Endothelial cell of umbilical vein (primary cell): ENCODE data around the gene ARHGAP42. TPM values are rescaled to one million over a fixed set of nuclear protein-coding genes. Genes with fewer than 3 reads are reported as not detected.

Experiments
- BruUV-seq: library from RNA; stranded (reverse); fragments of 400-500 nt; replicated peaks from 2 replicates; lab custom pipeline; 2021; lab: Mats Ljungman, UMichigan
- CTCF ChIA-PET: fragments of 300-600, 350-600 bp; sonication (Branson Sonifier 250); formaldehyde crosslinking; loops from one replicate; lab custom pipeline; 2021; ENCODE audit warnings: antibody characterized with exemption, inconsistent platforms; lab: Charles Lee
- POLR2A ChIA-PET: fragments of 300-600, 350-600 bp; sonication (Branson Sonifier 250); formaldehyde crosslinking; loops from one replicate; lab custom pipeline; 2021; ENCODE audit warnings: antibody characterized with exemption, inconsistent platforms; lab: Charles Lee
- DNase-seq: peaks from one replicate; pipeline ENCODE4 v3.0.0-alpha.2; 2011; ENCODE audit warnings: low read depth, low spot score
- FAIRE-seq: peaks from 2 replicates; lab custom pipeline; 2011; peaks lifted over from hg19 to GRCh38; lab: Jason Lieb, UNC
- H2AFZ ChIP-seq: 2 replicates; pipeline ENCODE4 v1.6.0; 2012; ENCODE audit warnings: low read depth, low read length, control low read depth, inconsistent platforms
- H3K27ac ChIP-seq: 2 replicates; pipeline ENCODE4 v1.5.1; 2011; ENCODE audit warnings: low read depth, mild to moderate bottlenecking, control low read depth, low read length, moderate library complexity; ENCODE audit not compliant: insufficient read depth
- H3K27me3 ChIP-seq, 2 experiments: 2 replicates each; pipeline versions ENCODE4 v1.6.0 to v1.6.1; 2011; ENCODE audit warnings: low read length in 2 of 2, mixed read lengths in 1 of 2; ENCODE audit not compliant: control insufficient read depth in 2 of 2, insufficient read depth in 2 of 2
- H3K36me3 ChIP-seq, 2 experiments: 2 replicates in 1 of 2; 3 replicates in 1 of 2; pipeline ENCODE4 v1.5.1; 2011; ENCODE audit warnings: low read length in 2 of 2, mild to moderate bottlenecking in 1 of 2, moderate library complexity in 1 of 2; ENCODE audit not compliant: control insufficient read depth in 2 of 2, insufficient read depth in 2 of 2; ENCODE audit errors: extremely low read depth in 1 of 2
- H3K4me1 ChIP-seq: 3 replicates; pipeline ENCODE4 v1.5.1; 2011; ENCODE audit warnings: mild to moderate bottlenecking, low read length; ENCODE audit not compliant: control insufficient read depth, insufficient read depth; ENCODE audit errors: extremely low read depth
- H3K4me2 ChIP-seq: 2 replicates; pipeline ENCODE4 v1.6.1; 2011; ENCODE audit warnings: low read length, control low read depth, mixed read lengths; ENCODE audit not compliant: insufficient read depth
- H3K4me3 ChIP-seq, 3 experiments: fragments of 200-600 bp in 1 of 3; sonication (generic), shearing (Covaris generic) in 1 of 3; replicated peaks in 1 of 3; 2 replicates each; pipeline ENCODE4 v1.5.1; 2011 to 2016; ENCODE audit warnings: control low read depth in 3 of 3, low read length in 3 of 3, mild to moderate bottlenecking in 2 of 3, inconsistent platforms in 1 of 3, low read depth in 1 of 3, moderate library complexity in 1 of 3; ENCODE audit not compliant: insufficient read depth in 1 of 3
- H3K79me2 ChIP-seq: 2 replicates; pipeline ENCODE4 v1.6.0; 2012; ENCODE audit warnings: low read length, inconsistent platforms; ENCODE audit not compliant: control insufficient read depth, insufficient read depth
- H3K9ac ChIP-seq: replicated peaks from 2 replicates; pipeline ENCODE3; 2011; ENCODE audit warnings: low read length, control low read depth; ENCODE audit not compliant: insufficient read depth; ENCODE audit errors: extremely low read depth
- H3K9me1 ChIP-seq: replicated peaks from 3 replicates; pipeline ENCODE4 v1.6.0; 2011; ENCODE audit warnings: mild to moderate bottlenecking, low read length; ENCODE audit not compliant: control insufficient read depth, insufficient read depth; ENCODE audit errors: extremely low read depth
- H3K9me3 ChIP-seq: replicated peaks from 2 replicates; pipeline ENCODE4 v1.5.1; 2012; ENCODE audit warnings: low read length, inconsistent platforms; ENCODE audit not compliant: control insufficient read depth, insufficient read depth
- H4K20me1 ChIP-seq: replicated peaks from 2 replicates; pipeline ENCODE3; 2011; ENCODE audit warnings: mild to moderate bottlenecking, low read length; ENCODE audit not compliant: control insufficient read depth, insufficient read depth; ENCODE audit errors: extremely low read depth
- EZH2 ChIP-seq: IDR thresholded peaks from 2 replicates; pipeline ENCODE4 v1.6.1; 2012; ENCODE audit warnings: borderline replicate concordance, low read depth, mild to moderate bottlenecking, moderate library complexity, low read length, inconsistent platforms; ENCODE audit not compliant: severe bottlenecking
- GATA2 ChIP-seq: IDR thresholded peaks from 2 replicates; pipeline ENCODE4 v1.7.0; 2011; ENCODE audit warnings: low read depth, mild to moderate bottlenecking, moderate library complexity, mixed read lengths, low read length; ENCODE audit not compliant: insufficient read length, insufficient read depth
- JUN ChIP-seq: IDR thresholded peaks from 2 replicates; pipeline ENCODE4 v1.6.1; 2011; ENCODE audit warnings: borderline replicate concordance, low read depth; ENCODE audit not compliant: insufficient read length, insufficient read depth
- MYC ChIP-seq: IDR thresholded peaks from one replicate; pipeline ENCODE4 v1.6.1; 2011; ENCODE audit warnings: mild to moderate bottlenecking, low read depth, low read length
- POLR2A ChIP-seq: IDR thresholded peaks from 2 replicates; pipeline ENCODE4 v1.6.1; 2012; ENCODE audit warnings: low read depth, mild to moderate bottlenecking, control low read depth, low read length
- POLR2AphosphoS5 ChIP-seq: IDR thresholded peaks from 2 replicates; pipeline ENCODE4 v1.6.1; 2012; ENCODE audit warnings: low read depth, mild to moderate bottlenecking, control low read depth, low read length, moderate library complexity; ENCODE audit not compliant: insufficient read depth
- dilution Hi-C: fragments of 300-500 bp; cut with MboI; formaldehyde crosslinking; loops from one replicate; pipeline ENCODE4 v1.15.0; 2019; ENCODE audit warnings: low sequenced_read_pairs; ENCODE audit not compliant: extremely low pct_ligation_motif_present
- intact Hi-C: fragments of 100-400 bp; cut with micrococcal nuclease; formaldehyde crosslinking; loops from one replicate; pipeline ENCODE4 v1.10.0; 2022
- polyA plus RNA-seq, 4 experiments: library from polyadenylated mRNA; depleted of rRNA in 3 of 4; stranded (reverse) in 3 of 4; unstranded in 1 of 4; fragments of >200 nt; gene quantifications; 2 replicates each; pipeline versions ENCODE4 v1.2.1 to v1.2.3, GENCODE V29; 2011 to 2012; ENCODE audit warnings: missing spikeins in 1 of 4
- total RNA-seq: library from RNA; stranded (reverse); gene quantifications from 2 replicates; pipeline ENCODE4 v1.2.3, GENCODE V29; 2021
- TF ChIP-seq, protein P1 (sequence below): IDR thresholded peaks from 2 replicates; pipeline ENCODE4 v1.6.1; 2011; ENCODE audit not compliant: insufficient read depth, insufficient read length
- TF ChIP-seq, protein P2 (sequence below), 2 donors: IDR thresholded peaks; 1 replicate in 1 of 2; 2 replicates in 1 of 2; pipeline ENCODE4 v1.5.1; 2011; ENCODE audit warnings: low read length in 2 of 2, mild to moderate bottlenecking in 2 of 2, moderate library complexity in 2 of 2, control low read depth in 1 of 2, inconsistent platforms in 1 of 2, low read depth in 1 of 2; ENCODE audit not compliant: insufficient read depth in 1 of 2; ENCODE audit errors: extremely low read depth in 1 of 2

The ARHGAP42 gene
- total and polyA plus RNA-seq, 2 donors (not counting 3 experiments of a cell fraction or from before 2014, with no cell fraction given) = 1.8 to 2.4 TPM

- intact Hi-C loops (no loop called here), dilution Hi-C loops (no loop called here)
- no TSS peak for BruUV-seq
- H3K4me2 ChIP-seq = no peak overlapping the region
- DNase-seq = no peak
- no peak overlapping the region for H3K9ac ChIP-seq
- no peak for FAIRE-seq
- CTCF ChIA-PET = interaction anchor here (1.4 to 2.4 kb wide), 4 partner anchors 10 to 248 kb away, joined by 3 to 10 read pairs (median 6); no protein-coding TSS in a partner anchor
- H3K9me3 ChIP-seq = no peaks in the 10 kb centered on the region
- no peaks in the 10 kb centered on the region for H3K27me3 ChIP-seq
- no peaks in the 10 kb centered on the region for H3K9me1 ChIP-seq
- no peaks in the 10 kb centered on the region for H4K20me1 ChIP-seq
- no peak overlapping the region for H3K27ac ChIP-seq
- POLR2A ChIA-PET = no interaction called here
- no peak overlapping the region for H3K4me3 ChIP-seq
- no peaks in the 10 kb centered on the region for H3K79me2 ChIP-seq
- H2AFZ ChIP-seq = no peak overlapping the region
- TF ChIP-seq, protein P1, sequence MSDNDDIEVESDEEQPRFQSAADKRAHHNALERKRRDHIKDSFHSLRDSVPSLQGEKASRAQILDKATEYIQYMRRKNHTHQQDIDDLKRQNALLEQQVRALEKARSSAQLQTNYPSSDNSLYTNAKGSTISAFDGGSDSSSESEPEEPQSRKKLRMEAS = no peak
- TF ChIP-seq JUN (no peak), MYC (no peak), POLR2A (no peak), GATA2 (no peak), POLR2AphosphoS5 (no peak), EZH2 (no peak)
- TF ChIP-seq, protein P2, sequence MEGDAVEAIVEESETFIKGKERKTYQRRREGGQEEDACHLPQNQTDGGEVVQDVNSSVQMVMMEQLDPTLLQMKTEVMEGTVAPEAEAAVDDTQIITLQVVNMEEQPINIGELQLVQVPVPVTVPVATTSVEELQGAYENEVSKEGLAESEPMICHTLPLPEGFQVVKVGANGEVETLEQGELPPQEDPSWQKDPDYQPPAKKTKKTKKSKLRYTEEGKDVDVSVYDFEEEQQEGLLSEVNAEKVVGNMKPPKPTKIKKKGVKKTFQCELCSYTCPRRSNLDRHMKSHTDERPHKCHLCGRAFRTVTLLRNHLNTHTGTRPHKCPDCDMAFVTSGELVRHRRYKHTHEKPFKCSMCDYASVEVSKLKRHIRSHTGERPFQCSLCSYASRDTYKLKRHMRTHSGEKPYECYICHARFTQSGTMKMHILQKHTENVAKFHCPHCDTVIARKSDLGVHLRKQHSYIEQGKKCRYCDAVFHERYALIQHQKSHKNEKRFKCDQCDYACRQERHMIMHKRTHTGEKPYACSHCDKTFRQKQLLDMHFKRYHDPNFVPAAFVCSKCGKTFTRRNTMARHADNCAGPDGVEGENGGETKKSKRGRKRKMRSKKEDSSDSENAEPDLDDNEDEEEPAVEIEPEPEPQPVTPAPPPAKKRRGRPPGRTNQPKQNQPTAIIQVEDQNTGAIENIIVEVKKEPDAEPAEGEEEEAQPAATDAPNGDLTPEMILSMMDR (IDR thresholded peaks at IDR 0.05; ENCODE audit: extremely low read depth in 1 of 2, insufficient read depth in 1 of 2, low read depth in 1 of 2, low read length in 2 of 2) = no peak
- H3K36me3 ChIP-seq = no peaks in the 10 kb centered on the region
- no peaks in the 10 kb centered on the region for H3K4me1 ChIP-seq
Measured at GRCh38 chr11:100824041-100824809, 137.1 kb downstream of the ARHGAP42 start.
